G401.6 (cell line): ENCODE measurements around the gene DGUOK.
"Not testable (repeated sequence)": the region's sequence is repeated elsewhere in the genome, so short reads cannot be mapped to it uniquely, and the experiment has no call there.

Source experiments
- FAIRE-seq: peaks from 2 replicates; lab custom pipeline; 2012; peaks lifted over from hg19 to GRCh38; lab: Jason Lieb, UNC

The DGUOK gene

GRCh38 chr2:73901143-73901542 lies 25.5 kb upstream of the DGUOK start:
- FAIRE-seq = no peak

- no peak for FAIRE-seq
These were observed 24.4 kb upstream of the DGUOK start for GRCh38 chr2:73902284-73902683.

- FAIRE-seq = no peak
These were observed 23.4 kb upstream of the DGUOK start for GRCh38 chr2:73903313-73903712.

- not testable (repeated sequence) for FAIRE-seq
These were observed 22.6 kb upstream of the DGUOK start for GRCh38 chr2:73903949-73904613.

GRCh38 chr2:73904952-73905351 lies 21.7 kb upstream of the DGUOK start:
- FAIRE-seq = peak; percentile 56

GRCh38 chr2:73906847-73907505 lies 19.7 kb upstream of the DGUOK start:
- no peak for FAIRE-seq

- no peak for FAIRE-seq
These were observed 18.7 kb upstream of the DGUOK start for GRCh38 chr2:73907840-73908452.

GRCh38 chr2:73908689-73909652 lies 17.7 kb upstream of the DGUOK start:
- no peak for FAIRE-seq

GRCh38 chr2:73910873-73911547 lies 15.7 kb upstream of the DGUOK start:
- FAIRE-seq = no peak

GRCh38 chr2:73911548-73912208 lies 15.0 kb upstream of the DGUOK start:
- FAIRE-seq = no peak

- FAIRE-seq = no peak
These were observed 13.1 kb upstream of the DGUOK start for GRCh38 chr2:73913414-73914054.

GRCh38 chr2:73914667-73915066 lies 12.0 kb upstream of the DGUOK start:
- no peak for FAIRE-seq

GRCh38 chr2:73915437-73915993 lies 11.2 kb upstream of the DGUOK start:
- no peak for FAIRE-seq

GRCh38 chr2:73916666-73917065 lies 10.0 kb upstream of the DGUOK start:
- no peak for FAIRE-seq

GRCh38 chr2:73917296-73917695 lies 9.4 kb upstream of the DGUOK start:
- no peak for FAIRE-seq

- no peak for FAIRE-seq
These were observed 8.9 kb upstream of the DGUOK start for GRCh38 chr2:73917696-73918207.

- no peak for FAIRE-seq
These were observed 7.8 kb upstream of the DGUOK start for GRCh38 chr2:73918856-73919255.

GRCh38 chr2:73919596-73920228 lies 7.0 kb upstream of the DGUOK start:
- no peak for FAIRE-seq
